OCI-LY1 (cell line): ENCODE results near the gene ACKR3.

Experiments
- CTCF ChIP-seq: fragments of 200-600 bp; sonication (generic), shearing (Covaris generic); IDR thresholded peaks from 2 replicates; pipeline ENCODE4 v1.5.1; 2017; ENCODE audit warnings: mild to moderate bottlenecking, antibody characterized with exemption, low read length, moderate library complexity, mixed read lengths
- EZH2 ChIP-seq: fragments of 200-600 bp; sonication (generic), shearing (Covaris generic); IDR thresholded peaks from 2 replicates; pipeline ENCODE4 v1.8.0; 2017; ENCODE audit warnings: borderline replicate concordance, mixed run types, mild to moderate bottlenecking, antibody characterized with exemption, low read length, moderate library complexity, mixed read lengths

- TF ChIP-seq CTCF: no peak
- no peak for TF ChIP-seq EZH2
Measured at GRCh38 chr2:236600892-236601291, 31.3 kb downstream of the ACKR3 start.
